Stimulated activated naive B cell treated with anti-CD40 and anti-IgM and Interleukin-4, amounts not matched to agents 10 μg/mL and 1 μg/mL and 100 μg/mL, for 72 hours (primary cell): Measurements from ENCODE around the gene USP38.

Experiments used
- ATAC-seq, 2 donors: fragments of 150-1000 bp; cut with Tn5 transposase; replicated peaks; 2 replicates each; pipeline ENCODE4 v1.10.0; 2021; ENCODE audit warnings: moderate library complexity in 1 of 2
- DNase-seq: peaks from one replicate; pipeline ENCODE4 v3.0.0; 2021
- H3K27ac Mint-ChIP-seq: one replicate; pipeline ENCODE4 v1.8.0; 2022; ENCODE audit warnings: mild to moderate bottlenecking, mixed read lengths
- H3K27me3 Mint-ChIP-seq, 2 donors: one replicate each; pipeline ENCODE4 v1.8.0; 2022; ENCODE audit warnings: mixed read lengths in 2 of 2
- H3K36me3 Mint-ChIP-seq, 2 donors: one replicate each; pipeline ENCODE4 v1.8.0; 2022; ENCODE audit warnings: mixed read lengths in 2 of 2, mild to moderate bottlenecking in 1 of 2
- H3K4me1 Mint-ChIP-seq, 2 donors: one replicate each; pipeline ENCODE4 v1.8.0; 2022; ENCODE audit warnings: mixed read lengths in 2 of 2, mild to moderate bottlenecking in 1 of 2
- H3K4me3 Mint-ChIP-seq, 2 donors: one replicate each; pipeline ENCODE4 v1.8.0; 2022; ENCODE audit warnings: mild to moderate bottlenecking in 2 of 2, mixed read lengths in 2 of 2, moderate library complexity in 1 of 2
- H3K9me3 Mint-ChIP-seq, 2 donors: one replicate each; pipeline ENCODE4 v1.8.0; 2022; ENCODE audit warnings: mixed read lengths in 2 of 2, mild to moderate bottlenecking in 1 of 2

USP38 gene

DNA sequence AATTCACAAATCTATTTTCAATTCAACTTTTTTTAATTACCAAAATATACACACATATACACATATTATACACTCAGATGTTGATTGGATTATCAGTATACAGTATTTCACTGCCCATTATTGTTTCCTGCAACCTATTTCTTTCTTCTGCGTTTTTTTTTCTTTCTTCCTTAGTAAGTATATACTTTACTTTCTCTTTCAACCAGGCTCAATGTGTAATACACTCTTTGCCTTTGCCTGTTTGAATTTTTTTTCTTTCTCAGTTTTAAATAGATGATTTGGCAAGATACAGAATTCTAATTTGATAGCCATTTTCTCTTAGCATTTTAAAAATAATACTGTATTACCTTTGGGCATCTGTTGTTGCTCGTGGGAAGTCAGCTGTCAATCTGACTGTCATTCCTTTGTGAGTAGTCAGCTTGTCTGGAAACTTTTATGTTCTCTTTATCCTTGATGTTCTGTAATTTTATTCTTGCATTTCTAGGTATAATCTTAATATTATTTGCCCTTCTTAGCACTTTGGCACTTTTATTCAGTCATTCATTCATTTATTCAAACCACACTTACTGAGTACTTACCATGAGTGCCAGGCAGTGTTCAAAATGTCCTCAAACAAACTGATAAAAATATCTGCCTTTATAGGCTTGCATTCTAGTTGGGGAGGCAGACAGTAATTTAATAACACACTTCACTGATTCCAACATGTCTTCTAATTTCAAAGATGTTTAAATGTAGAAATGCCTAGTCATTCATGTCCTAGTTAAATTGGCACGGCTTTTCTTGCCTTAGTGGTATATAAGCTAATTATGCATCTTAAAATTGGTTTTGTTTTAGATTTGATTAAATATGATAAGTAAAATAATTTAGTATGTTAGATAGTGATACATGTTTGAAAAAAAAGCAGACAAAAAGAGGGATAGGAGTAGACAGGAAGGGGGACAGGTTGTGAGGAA, 3.7 kb downstream of the USP38 start:
- H3K4me1 Mint-ChIP-seq: peaks cover 28 to 57% of the 10 kb centered on the region in 2 donors
- ATAC-seq (no peak), DNase-seq (no peak)
- H3K27me3 Mint-ChIP-seq: no peaks in the 10 kb centered on the region
- H3K4me3 Mint-ChIP-seq: peak overlapping the region; percentile 69 to 80
- H3K9me3 Mint-ChIP-seq: no peaks in the 10 kb centered on the region
- peaks cover 23 to 47% of the 10 kb centered on the region in 2 donors for H3K36me3 Mint-ChIP-seq
- H3K27ac Mint-ChIP-seq: peak overlapping the region; percentile 74

DNA sequence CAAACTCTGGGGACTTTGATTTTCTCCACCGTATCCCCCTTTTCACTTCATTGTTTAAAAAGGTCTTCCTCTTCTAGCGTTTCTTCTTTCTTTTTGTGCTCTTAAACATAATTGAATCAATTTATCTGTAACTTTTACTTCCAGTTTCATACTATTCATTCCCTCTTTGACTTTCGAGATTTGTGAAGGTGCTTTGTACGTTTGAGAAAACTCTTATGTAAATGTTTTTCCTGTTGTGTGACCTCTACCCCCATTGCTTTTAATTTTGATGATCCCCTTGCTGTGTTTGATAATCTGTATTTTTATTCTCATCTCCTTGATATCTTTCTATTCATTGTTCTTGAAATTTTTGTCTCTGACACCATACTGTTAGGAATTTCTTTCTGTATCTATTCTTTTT, 4.8 kb downstream of the USP38 start:
- no peaks in the 10 kb centered on the region for H3K27me3 Mint-ChIP-seq
- H3K4me3 Mint-ChIP-seq: peak overlapping the region; percentile 59 to 67
- ATAC-seq (no peak), DNase-seq (no peak)
- peaks cover 25 to 52% of the 10 kb centered on the region in 2 donors for H3K4me1 Mint-ChIP-seq
- no peaks in the 10 kb centered on the region for H3K9me3 Mint-ChIP-seq
- H3K27ac Mint-ChIP-seq: peak overlapping the region; percentile 48
- H3K36me3 Mint-ChIP-seq: peaks cover 23 to 48% of the 10 kb centered on the region in 2 donors

GRCh38 chr4:143195581-143195980, 10.9 kb downstream of the USP38 start:
- no peak overlapping the region for H3K4me3 Mint-ChIP-seq
- no peak for ATAC-seq
- peaks cover 41 to 51% of the 10 kb centered on the region in 2 donors for H3K36me3 Mint-ChIP-seq
- peaks cover 20 to 36% of the 10 kb centered on the region in 2 donors for H3K4me1 Mint-ChIP-seq
- no peaks in the 10 kb centered on the region for H3K9me3 Mint-ChIP-seq
- DNase-seq: no peak
- no peak overlapping the region for H3K27ac Mint-ChIP-seq
- no peaks in the 10 kb centered on the region for H3K27me3 Mint-ChIP-seq

DNA sequence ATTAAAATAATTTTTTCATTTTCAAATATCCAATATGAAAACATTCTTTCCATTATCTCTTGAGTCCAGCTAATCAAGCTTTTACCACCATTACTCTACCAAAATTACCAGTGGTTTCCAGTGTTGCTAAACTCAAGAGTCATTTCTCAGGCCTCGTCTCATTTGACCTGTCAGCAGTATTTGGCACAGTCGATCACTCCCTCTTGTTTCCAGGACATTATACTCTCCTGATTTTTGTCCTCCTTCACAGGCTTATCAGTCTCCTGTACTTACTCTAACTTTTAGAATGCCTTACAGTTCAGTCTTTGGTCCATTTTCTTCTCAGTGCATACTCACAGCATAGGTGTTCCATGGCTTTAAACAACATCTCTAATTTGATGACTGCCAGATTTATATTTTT, 11.6 kb downstream of the USP38 start:
- DNase-seq (no peak), ATAC-seq (no peak)
- Mint-ChIP-seq H3K4me3 (no peak overlapping the region), H3K27me3 (no peaks in the 10 kb centered on the region), H3K36me3 (peaks cover 41 to 49% of the 10 kb centered on the region in 2 donors), H3K27ac (no peak overlapping the region), H3K4me1 (peaks cover 21 to 34% of the 10 kb centered on the region in 2 donors), H3K9me3 (no peaks in the 10 kb centered on the region)

- Mint-ChIP-seq H3K27me3 (no peaks in the 10 kb centered on the region), H3K36me3 (peaks cover 42 to 49% of the 10 kb centered on the region in 2 donors), H3K4me1 (peaks cover 15 to 28% of the 10 kb centered on the region in 2 donors), H3K9me3 (no peaks in the 10 kb centered on the region), H3K4me3 (no peak overlapping the region), H3K27ac (peak overlapping the region; percentile 25)
- no peak for DNase-seq
- peak in 1 of 2 donors; percentile 19 for ATAC-seq
Measured at GRCh38 chr4:143199503-143199902, 14.8 kb downstream of the USP38 start.

- no peak overlapping the region for H3K27ac Mint-ChIP-seq
- DNase-seq (no peak), ATAC-seq (no peak)
- H3K27me3 Mint-ChIP-seq: no peaks in the 10 kb centered on the region
- no peak overlapping the region for H3K4me3 Mint-ChIP-seq
- peaks cover 9 to 25% of the 10 kb centered on the region in 2 donors for H3K4me1 Mint-ChIP-seq
- peaks cover 43 to 55% of the 10 kb centered on the region in 2 donors for H3K36me3 Mint-ChIP-seq
- no peaks in the 10 kb centered on the region for H3K9me3 Mint-ChIP-seq
Measured at GRCh38 chr4:143202824-143203223, 18.1 kb downstream of the USP38 start.

DNA sequence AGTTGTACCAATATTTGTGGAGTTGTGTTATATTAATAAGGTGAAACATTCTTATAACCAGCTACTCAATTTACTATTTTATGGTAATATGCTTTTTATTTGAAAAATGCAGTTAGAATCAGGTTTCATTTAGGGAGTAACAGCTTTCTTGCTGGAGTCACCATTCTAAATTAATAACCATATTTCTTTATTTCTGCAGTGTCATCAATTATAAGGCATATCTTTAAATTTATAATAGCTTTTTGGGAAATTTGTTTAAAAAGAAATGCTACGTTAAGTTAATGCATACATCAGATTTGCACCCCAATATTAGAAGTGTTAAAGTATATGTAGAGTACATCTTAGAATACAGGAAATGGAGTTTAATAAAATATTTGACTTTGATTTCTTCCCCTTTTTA, 18.9 kb downstream of the USP38 start:
- Mint-ChIP-seq H3K36me3 (peaks cover 39 to 49% of the 10 kb centered on the region in 2 donors), H3K4me3 (no peak overlapping the region), H3K9me3 (no peaks in the 10 kb centered on the region), H3K4me1 (peaks cover 9 to 25% of the 10 kb centered on the region in 2 donors), H3K27ac (no peak overlapping the region), H3K27me3 (no peaks in the 10 kb centered on the region)
- DNase-seq (no peak), ATAC-seq (no peak)

- no peak for DNase-seq
- H3K4me3 Mint-ChIP-seq: no peak overlapping the region
- peaks cover 18 to 29% of the 10 kb centered on the region in 2 donors for H3K36me3 Mint-ChIP-seq
- H3K4me1 Mint-ChIP-seq: peaks cover 0 to 6% of the 10 kb centered on the region in 2 donors
- no peaks in the 10 kb centered on the region for H3K27me3 Mint-ChIP-seq
- no peaks in the 10 kb centered on the region for H3K9me3 Mint-ChIP-seq
- no peak for ATAC-seq
- H3K27ac Mint-ChIP-seq: no peak overlapping the region
Measured at GRCh38 chr4:143207555-143207954, 22.8 kb downstream of the USP38 start.

DNA sequence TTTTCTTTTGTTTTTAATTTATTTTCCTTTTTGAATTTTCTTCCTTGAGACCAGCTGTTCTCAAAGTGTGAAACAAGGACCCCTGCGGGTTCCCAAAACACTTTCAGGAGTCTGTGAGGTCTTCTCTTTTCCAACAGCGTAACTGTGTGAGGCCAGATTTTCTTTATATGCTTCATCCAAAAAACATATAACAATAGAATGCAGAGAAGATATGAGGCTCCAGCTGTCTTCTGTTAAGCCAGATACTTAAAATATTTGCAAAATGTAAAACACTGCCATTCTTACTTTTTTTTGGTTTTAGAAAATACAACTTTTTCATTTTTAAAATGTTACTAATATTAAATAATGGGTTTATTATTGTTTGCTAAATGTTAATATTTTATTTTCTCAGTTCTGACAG, 27.8 kb downstream of the USP38 start:
- no peaks in the 10 kb centered on the region for H3K9me3 Mint-ChIP-seq
- DNase-seq: no peak
- H3K27ac Mint-ChIP-seq: no peak overlapping the region
- no peaks in the 10 kb centered on the region for H3K27me3 Mint-ChIP-seq
- no peak for ATAC-seq
- peaks cover under 1 to 2% of the 10 kb centered on the region in 2 donors for H3K4me1 Mint-ChIP-seq
- H3K4me3 Mint-ChIP-seq: no peak overlapping the region
- peaks cover 5 to 25% of the 10 kb centered on the region in 2 donors for H3K36me3 Mint-ChIP-seq

GRCh38 chr4:143215873-143216272, 31.2 kb downstream of the USP38 start:
- peaks cover 0 to 2% of the 10 kb centered on the region in 2 donors for H3K4me1 Mint-ChIP-seq
- H3K36me3 Mint-ChIP-seq: peaks cover 5 to 25% of the 10 kb centered on the region in 2 donors
- H3K27ac Mint-ChIP-seq: no peak overlapping the region
- H3K9me3 Mint-ChIP-seq: no peaks in the 10 kb centered on the region
- ATAC-seq (no peak), DNase-seq (no peak)
- no peak overlapping the region for H3K4me3 Mint-ChIP-seq
- H3K27me3 Mint-ChIP-seq: no peaks in the 10 kb centered on the region

DNA sequence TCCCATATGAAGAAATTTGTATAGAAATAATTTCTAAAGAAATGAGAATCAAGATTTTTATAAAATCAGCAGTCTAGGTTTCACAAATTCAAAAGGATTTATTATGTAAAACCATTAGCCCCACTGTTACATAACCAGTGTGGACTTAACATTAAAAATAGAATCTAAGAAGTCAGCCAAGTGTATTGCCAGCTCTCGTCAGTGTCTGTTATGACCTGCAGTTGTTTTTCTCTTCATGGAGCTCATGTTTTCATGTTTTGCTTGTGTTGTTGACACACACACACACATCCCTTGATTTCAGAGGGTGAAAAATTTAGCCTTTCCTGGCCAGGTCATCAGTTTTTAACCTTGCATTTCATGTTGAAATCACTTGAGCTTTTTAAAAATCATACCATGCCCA, 39.5 kb downstream of the USP38 start:
- Mint-ChIP-seq H3K4me1 (no peaks in the 10 kb centered on the region), H3K4me3 (no peak overlapping the region), H3K27ac (no peak overlapping the region), H3K36me3 (peaks cover 14 to 15% of the 10 kb centered on the region in 2 donors), H3K9me3 (no peaks in the 10 kb centered on the region), H3K27me3 (no peaks in the 10 kb centered on the region)
- ATAC-seq (no peak), DNase-seq (no peak)

DNA sequence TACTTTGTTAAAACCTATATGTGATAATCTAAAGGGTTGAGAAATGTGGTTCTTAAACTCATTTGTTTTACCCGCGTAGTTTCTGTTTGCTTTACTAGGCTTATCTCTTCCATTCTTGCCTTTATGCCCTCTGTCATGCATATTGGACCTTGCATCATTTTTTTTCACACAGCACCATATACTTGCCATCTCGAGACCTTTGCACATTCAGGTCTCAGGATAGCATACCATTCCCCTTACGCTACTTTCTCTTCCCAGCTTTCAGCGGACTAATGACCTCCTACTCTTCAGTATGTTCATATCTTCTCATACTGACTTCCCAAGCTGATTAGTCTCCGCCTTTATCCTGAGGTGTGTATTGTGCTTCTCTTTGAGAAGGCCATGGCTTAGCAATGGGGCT, 40.5 kb downstream of the USP38 start:
- Mint-ChIP-seq H3K4me1 (no peaks in the 10 kb centered on the region), H3K4me3 (no peak overlapping the region), H3K27ac (no peak overlapping the region), H3K27me3 (no peaks in the 10 kb centered on the region), H3K9me3 (no peaks in the 10 kb centered on the region), H3K36me3 (peaks cover 12 to 14% of the 10 kb centered on the region in 2 donors)
- DNase-seq (no peak), ATAC-seq (no peak)

DNA sequence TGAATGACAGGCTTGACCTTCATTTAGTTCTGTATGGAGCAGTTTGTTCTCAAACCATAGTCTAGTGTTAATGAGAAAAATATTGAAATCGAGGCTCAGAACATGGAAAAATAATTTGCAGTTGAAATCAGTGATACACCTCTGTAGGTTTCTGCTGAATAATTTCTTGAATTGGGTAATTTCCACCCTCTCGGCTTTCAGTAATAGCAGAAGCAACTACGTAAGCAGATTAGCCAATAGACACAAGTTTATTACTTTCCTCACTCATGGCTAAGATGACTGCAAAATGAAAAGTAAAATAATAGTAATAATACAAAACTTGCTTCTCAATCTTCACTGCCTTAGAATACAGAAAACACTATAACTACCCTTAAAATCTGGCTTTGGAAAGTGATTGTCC, 46.0 kb downstream of the USP38 start:
- H3K9me3 Mint-ChIP-seq: no peaks in the 10 kb centered on the region
- H3K36me3 Mint-ChIP-seq: peaks cover 1 to 7% of the 10 kb centered on the region in 2 donors
- DNase-seq: no peak
- no peak overlapping the region for H3K27ac Mint-ChIP-seq
- no peaks in the 10 kb centered on the region for H3K27me3 Mint-ChIP-seq
- H3K4me1 Mint-ChIP-seq: no peaks in the 10 kb centered on the region
- H3K4me3 Mint-ChIP-seq: no peak overlapping the region
- ATAC-seq: no peak

DNA sequence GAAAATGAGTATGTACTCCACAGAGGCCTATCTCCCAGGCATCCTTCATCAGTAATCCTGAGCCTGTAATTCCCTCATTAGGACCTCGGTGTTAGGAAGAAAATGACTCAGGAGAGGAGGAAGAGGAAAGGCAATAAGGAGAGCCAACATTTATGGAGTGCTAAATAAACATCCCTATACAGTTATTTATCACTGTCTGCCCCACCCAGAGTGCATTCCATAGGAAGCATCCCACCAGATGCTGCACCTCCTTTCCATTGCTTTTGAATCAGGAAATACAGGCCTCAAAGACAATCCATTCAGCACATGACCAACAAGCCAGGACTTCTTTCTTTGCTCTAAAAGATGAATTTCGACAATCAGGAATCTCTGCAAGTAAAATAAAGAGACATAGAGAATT, 47.6 kb downstream of the USP38 start:
- Mint-ChIP-seq H3K36me3 (no peaks in the 10 kb centered on the region), H3K27ac (no peak overlapping the region), H3K27me3 (no peaks in the 10 kb centered on the region), H3K4me3 (no peak overlapping the region), H3K9me3 (no peaks in the 10 kb centered on the region), H3K4me1 (no peaks in the 10 kb centered on the region)
- ATAC-seq (no peak), DNase-seq (no peak)

DNA sequence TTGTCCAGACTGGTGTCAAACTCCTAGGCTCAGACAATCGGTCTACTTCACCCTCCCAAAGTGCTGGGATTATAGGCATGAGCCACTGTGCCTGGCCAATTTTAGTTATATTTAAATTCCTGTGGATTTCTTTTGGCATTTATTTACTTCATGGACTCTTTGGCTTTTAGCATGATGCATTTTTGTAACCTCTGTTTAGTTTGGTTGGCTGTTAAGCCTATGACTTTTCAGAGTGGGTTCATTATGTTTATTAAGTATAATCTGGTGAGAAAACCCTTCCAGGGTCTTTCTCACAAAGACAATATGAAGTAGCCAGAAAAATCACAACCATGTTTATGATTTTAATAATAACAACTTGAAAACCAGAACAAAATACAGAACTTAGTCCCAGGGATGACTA, 49.4 kb downstream of the USP38 start:
- ATAC-seq: no peak
- Mint-ChIP-seq H3K4me1 (no peaks in the 10 kb centered on the region), H3K27ac (no peak overlapping the region), H3K27me3 (no peaks in the 10 kb centered on the region), H3K9me3 (no peaks in the 10 kb centered on the region), H3K36me3 (no peaks in the 10 kb centered on the region), H3K4me3 (no peak overlapping the region)
- DNase-seq: no peak
